Fibroblast of the conjunctiva (primary cell): ENCODE results near the gene DDX23.
"Not testable (repeated sequence)": the region's sequence is repeated elsewhere in the genome, so short reads cannot be mapped to it uniquely, and the experiment has no call there.

Experiments used
- DNase-seq: peaks from one replicate; pipeline ENCODE4 v3.0.0-alpha.2; 2010; ENCODE audit warnings: low read depth

The DDX23 gene

DNA sequence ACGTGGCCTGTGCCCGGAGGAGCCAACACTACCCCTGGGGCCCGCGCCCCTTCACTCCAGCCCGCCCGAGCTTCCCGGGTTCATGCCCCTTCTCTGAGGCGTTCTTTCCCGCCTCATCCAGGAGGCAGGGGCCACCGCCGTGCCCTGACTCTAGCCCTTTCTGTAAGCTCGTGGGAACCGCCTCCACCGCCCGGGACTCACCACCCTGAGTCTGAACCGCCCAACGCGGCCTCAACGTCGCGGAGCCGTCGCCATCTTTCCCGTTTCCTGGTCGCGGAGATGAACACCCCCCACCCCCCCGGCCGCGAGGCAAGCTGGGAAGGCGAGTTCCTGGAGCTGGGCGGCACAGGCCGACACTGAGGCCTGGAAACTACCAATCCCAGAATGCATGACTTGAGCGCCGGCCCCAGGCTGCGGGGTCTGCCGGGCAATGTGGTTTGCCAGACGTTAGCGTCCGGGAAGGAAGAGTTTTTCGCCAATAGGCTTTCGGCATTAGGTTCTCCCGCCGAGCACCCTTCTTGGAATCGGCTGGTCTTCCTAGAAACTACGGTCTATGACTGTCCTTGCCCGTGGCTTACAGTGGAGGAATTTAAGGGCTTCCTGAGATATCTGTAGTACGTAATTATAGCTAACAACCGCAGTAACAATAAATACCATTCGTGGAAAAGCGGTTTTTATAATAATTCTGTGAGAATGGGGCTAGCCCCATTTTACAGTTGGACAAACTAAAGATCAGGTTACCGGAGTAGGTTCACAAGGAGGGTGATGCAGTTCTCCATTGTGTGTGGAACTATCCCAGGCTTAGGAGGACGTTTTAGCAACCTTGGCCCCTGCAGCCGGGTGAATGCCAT is at the start of gene DDX23:
Gene DDX23, minus strand, starts transcription at position 281 of the 851 bp plus-strand sequence. CDS start 6,381 bp downstream, outside the sequence.
- DNase-seq = peak; percentile 96

DNA sequence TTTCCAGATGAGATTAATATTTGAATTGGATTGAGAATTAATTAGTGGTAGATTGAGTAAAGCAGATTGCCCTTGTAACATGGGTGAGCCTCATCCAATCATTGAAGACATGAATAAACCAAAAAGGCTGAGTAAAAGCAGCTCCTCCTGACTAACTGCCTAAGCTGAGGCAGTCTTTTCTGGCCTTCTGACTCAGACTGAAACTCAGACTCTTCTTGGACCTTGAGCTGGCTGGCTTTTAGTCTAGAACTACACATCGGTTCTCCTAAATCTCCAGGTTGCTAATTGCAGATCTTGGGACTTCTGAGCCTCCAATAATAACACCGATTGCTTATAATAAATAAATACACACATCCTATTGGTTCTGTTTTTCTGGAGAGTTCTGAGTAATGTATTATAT is 49.3 kb upstream of the DDX23 start:
- no peak for DNase-seq

DNA sequence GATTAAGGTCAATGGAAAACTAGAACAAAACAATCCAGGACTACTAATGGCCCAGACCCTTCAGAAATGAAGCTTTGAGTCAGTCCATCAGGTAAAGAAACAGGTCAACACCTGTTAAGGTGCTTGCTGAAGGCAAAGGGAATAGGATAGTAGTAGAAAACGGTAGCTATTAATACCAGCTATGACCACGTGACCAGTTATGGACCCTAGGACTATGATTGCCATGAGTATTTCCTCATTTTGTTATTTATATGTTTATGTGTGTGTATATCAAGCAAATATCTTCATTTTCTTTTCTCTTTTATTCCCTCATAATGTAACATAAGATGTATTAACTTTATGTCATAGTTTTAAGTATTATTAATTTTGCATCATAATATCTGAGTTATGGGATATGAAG is 47.7 kb upstream of the DDX23 start:
- no peak for DNase-seq

DNA sequence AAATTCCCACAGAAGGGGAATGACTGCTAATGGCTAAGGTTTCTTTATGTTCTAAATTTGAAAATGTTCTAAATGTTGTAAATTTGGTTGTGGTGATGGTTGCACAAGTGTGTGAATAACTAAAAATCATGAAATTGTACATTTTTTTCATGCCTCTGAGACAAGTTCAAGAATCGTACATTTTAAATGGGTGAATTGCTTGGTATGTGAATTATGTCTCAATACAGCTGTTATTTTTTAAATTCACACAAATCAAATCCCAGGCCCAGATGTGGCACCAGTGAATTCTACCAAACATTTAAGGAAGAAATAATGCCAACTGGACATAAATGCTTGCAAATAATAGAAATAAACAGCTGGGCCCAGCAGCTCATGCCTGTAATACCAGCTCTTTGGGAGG is 42.3 kb upstream of the DDX23 start:
- no peak for DNase-seq

DNA sequence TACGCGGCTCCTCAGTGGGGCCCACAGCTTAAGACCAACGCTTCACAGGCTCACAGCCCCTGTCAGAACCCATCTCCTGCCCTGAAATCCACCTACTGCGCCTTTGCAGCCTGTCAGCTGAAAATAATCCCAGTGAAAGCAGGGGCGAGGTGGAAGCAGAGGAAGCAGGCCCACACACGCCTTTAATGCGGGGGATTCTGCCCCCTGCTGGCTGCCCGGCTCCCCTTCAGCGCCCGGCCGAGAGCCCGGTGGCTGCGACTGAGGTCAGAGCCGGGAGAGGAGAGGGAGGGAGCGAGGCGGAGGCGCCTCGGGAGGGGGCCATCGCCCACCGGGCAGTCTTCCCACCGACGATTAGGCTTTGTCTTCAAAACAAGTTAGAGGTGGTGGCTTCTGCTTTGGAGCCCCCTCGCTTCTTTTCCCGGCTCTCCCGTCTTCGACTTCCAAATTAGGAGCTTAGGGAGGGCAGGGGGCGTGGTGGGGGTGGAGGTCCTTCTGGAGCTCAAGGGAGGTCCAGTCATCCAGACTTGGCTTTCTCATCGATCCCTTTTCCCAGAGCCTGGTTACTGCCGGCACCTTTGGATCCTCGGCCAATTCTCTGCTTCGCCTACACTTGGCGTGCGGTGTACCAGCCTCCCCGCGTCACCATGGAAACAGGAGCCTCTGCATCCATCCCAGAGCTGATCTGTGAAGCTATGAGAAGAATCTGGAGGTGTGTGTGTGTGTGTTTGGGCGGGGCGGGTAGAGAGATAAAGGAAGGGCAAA is 38.9 kb upstream of the DDX23 start:
- DNase-seq = peak; percentile 36

DNA sequence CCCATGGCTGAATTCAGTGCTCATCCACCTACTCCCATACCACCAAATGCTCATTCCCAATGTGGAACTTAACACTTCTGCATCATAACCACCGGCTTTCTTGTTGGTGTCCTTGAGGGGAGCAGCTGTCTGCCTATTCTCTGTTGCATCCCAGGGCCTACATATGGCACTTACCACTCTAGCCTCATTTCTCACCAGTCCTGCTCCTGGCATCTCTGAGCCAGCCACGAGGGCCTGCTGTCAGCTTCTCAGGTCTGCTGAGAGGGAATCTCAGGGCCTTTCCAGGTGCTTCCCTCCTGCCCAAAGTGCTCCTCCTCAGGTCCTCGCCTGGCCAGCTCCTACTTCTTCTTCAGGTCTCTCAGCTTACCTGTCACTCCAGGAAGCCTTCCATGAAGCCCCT is 37.7 kb upstream of the DDX23 start:
- no peak for DNase-seq

DNA sequence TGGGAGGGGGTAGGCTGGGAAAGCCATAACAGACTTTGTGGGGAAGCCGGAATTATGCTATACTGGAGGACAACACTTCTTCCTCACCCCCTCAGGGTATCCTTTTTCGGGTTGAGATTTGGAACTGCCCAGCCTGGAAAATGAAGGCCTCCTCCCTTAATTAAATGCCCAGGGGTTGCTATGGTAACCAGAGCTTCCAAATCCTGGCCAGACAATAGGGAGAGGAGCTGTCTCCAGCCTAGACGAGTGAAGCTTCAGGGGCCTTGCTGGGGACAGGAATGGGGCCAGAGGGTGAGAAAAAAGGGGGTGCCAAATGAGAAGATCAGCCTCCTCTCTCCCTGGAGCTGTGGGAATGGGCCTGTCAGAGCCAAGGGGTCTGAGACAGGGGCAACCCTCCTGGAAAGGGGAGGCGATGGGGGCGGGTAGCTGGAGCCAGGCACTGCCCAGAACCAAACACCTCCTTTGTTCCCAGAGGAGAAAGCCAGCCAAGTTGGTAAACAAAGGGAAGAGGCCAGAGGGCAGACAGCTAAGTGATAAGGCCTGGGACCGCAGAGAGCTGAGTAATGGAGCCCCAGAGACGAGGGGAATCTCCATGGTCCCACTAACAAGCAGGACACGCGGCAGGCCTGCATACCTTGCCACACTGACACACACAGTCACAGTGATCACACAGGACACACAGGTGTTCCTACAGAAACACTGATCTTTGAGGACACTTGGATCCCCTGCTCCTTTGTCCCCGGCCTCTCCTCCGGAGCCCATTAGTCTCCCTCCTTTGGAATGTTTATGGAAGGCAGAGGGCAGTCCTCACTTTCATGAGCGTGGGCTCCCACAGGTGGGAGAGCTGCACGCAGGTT is 31.6 kb upstream of the DDX23 start:
- no peak for DNase-seq

DNA sequence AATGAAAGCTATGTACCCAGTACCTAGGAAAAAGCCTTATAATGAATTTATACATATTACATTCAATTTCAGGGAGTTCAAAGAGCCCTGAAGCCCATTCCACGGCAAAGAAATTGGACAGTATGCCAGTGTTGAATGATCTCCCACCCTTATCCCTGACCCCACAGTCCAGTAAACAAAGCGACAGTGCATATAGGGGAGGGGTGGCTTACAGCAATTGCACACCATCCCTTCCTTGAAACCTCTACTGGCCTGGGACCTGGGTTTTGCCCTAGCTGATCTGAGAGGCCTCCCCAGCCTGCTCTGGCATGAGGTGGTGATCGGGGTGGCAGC is 31.0 kb upstream of the DDX23 start:
- DNase-seq = no peak

DNA sequence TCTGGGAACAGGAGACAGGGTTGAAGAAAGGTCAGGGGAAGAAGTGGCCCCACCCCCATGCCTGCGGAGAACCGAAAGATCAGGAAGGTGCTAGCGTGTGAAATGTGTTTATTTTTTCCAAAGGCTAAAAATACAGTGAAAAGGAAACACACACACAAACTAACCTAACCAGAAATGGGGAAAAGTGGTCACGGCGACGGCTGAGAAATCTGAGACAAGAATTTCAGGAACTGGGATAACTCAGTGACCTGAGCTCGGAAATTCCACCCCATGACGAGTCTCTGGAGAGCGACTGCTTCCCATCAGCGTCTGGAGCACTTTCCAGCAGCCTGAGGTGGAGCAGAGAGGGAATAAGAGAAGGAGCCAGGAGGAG is 30.3 kb upstream of the DDX23 start:
- DNase-seq = no peak

DNA sequence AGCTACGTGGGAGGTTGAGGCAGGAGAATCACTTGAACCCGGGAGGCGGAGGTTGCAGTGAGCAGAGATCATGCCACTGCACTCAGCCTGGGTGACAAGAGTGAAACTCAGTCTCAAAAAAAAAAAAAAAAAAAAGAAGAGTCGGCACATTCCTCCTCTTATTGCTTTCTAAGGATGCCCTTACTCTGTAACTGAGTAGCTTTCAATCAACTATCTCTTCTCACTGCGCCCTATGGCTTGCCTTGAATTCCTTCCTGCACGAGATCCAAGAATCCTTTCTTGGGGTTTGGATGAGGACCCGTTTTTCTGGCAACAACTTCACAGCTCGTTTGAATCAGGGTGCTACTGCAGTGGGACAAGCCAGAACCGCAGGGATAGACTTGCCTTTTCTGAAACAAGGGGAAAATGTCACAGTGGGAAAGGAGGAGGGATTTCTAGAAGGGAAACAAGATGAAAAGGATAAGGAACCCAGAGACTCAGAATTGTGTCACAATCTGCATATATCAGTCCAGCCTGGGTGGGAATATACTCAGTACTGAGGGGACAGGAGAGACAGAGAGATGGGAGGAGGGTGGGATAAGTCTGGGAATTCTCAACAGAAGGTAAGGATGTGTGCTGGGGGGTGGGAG is 29.8 kb upstream of the DDX23 start:
- DNase-seq = no peak

DNA sequence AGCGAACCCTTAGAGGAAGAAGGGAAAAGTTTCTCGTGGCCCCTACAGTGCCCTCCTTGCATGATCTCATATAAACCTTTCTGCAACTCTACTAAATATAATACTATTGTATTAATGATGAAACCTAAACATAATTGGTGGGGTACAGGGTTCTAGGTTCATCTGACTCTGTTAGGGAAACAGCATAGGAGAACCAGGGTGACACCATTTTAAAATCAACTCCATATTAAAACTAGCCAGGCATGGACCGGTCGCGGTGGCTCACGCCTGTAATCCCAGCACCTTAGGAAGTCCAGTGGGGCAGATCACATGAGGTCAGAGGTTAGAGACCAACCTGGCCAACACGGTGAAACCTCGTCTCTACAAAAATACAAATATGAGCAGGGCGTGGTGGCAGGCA is 28.7 kb upstream of the DDX23 start:
- DNase-seq = no peak

DNA sequence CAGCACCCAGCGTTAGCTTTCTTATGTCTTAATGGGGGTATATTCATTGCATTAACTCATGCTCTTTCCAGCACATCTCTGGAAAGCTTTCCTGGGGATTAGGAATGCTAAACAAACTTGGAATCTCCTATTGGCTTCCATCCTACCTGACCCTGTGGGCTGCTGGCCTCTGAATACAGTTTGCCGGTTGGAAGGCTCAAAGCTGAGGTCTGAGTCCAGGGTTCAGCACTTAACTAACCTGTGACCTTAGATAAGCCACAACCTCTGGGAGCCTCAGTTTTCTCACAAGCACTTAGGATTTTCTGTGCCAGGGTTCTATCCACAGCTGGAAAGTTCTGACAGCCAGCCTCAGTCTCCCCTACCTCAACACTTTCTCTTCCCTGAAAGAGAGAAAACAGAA is 26.6 kb upstream of the DDX23 start:
- DNase-seq = no peak

DNA sequence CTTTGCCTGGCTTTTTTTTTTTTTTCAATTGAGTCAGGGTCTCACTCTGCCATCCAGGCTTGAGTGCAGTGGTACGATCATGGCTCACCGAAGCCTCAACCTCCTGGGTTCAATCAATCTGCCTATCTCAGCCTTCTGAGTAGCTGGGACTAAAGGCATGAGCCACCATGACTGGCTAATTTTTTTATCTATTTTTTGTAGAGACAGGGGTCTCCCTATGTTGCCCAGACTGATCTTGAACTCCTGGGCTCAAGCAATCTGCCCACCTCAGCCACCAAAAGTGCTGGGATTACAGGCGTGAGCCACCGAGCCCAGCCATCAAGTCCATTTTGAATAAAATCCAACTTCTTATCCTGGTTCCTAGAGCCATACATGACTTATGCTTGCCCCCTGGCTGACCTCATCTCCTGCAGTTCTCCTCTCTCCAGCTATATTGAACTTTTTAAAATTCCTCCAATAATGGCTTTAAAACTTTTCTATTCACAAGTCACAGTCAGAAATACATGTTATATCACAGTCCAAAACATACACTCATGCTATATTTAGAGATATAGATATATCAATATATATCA is 24.1 kb upstream of the DDX23 start:
- no peak for DNase-seq

DNA sequence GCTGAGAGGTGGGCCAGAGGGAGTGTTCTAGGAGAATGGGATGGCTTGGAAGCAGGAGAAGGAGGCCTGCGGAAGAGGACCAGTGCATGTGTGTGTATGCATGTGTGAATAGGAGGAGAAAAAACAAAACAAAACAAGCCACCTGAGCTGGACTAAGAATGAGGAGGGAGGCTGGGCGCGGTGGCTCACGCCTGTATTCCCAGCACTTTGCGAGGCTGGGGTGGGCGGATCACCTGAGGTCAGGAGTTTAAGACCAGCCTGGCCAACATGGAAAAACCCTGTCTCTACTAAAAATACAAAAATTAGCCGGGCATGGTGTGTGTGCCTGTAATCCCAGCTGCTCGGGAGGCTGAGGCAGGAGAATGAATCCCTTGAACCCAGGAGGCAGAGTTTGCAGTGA is 21.6 kb upstream of the DDX23 start:
- DNase-seq = not testable (repeated sequence)

DNA sequence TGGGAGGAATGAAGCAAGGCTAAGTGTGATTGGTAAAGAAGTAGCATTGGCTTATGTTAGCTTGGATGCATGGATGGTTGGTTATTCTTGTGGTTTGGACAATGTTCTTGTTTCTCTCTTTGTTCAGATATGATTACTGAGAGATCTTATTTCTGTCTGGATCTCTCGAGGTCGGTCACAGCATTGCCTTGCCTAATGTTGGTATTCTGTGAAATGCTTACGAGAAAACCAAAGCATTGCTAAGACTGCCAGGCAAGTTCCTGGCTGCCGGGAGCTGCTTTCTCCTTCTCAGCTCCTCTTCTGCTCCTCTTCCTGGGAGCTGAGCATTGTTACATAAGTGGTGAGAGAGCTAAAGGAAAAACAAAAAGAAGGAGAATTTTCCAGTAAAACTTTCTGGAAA is 21.1 kb upstream of the DDX23 start:
- DNase-seq = no peak

DNA sequence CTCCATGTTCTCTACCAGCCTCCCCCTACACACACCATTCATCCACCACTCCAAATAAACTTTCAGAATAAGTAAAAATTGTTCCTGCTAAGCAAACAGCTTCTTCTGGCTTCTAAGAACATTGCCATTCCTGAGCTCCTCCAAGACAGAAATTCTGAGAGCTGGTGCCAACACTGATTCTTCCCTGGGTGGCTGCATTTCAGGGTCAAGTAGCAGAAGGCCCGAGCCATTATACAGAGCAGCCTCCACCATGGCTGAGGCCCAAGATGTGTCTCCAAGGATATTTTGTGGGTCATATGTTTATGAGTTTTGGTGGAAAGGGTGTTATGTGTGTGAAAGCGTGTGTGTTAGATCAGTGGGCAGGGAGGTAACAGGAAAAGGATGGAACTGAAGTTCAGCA is 17.2 kb upstream of the DDX23 start:
- no peak for DNase-seq

DNA sequence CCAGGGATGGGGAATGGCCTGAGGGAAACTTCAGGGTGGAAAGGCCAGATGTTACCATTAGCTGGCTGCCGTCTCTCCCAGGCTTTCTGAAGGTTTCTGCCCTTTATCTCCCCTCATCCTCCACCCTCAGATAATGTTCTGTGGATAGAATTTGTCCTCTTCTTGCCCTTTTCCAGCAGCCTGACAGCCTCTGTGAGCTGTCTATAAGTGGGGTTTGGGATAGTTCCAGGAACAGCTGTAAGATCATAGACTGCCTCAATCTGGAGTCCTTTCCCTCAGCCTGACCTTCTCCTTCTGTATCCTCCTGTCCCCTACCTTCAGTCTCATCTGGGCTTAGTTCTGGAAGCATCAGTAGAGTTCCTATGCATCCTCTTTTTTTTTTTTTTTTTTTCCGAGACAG is 16.5 kb upstream of the DDX23 start:
- no peak for DNase-seq

DNA sequence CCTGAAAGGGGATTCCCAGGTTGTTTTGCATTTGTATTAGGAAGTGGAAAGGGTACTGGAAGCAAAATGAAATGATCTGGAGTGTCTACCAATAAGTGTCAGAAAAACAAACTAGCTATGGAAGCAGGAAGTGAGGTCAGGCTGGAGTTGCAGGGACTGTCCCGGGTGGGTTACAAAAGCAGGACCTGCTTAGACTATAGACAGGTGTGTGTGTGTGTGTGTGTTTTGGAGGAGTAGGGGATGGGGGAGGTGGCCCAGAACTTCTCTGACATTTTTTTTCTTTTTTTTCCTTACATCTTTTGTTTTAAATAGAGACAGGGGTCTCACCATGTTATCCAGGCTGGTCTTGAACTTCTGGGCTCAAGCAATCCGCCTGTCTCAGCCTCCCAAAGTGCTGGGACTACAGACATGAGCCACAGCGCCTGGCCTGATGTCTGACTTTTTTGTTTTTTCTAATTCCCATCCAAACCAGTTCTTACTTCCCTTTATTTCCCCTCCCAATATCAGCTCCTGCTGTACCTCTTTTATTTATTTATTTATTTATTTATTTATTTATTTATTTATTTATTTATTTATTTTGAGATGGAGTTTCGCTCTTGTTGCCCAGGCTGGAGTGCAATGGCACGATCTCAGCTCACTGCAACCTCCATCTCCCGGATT is 14.2 kb upstream of the DDX23 start:
- DNase-seq = no peak

DNA sequence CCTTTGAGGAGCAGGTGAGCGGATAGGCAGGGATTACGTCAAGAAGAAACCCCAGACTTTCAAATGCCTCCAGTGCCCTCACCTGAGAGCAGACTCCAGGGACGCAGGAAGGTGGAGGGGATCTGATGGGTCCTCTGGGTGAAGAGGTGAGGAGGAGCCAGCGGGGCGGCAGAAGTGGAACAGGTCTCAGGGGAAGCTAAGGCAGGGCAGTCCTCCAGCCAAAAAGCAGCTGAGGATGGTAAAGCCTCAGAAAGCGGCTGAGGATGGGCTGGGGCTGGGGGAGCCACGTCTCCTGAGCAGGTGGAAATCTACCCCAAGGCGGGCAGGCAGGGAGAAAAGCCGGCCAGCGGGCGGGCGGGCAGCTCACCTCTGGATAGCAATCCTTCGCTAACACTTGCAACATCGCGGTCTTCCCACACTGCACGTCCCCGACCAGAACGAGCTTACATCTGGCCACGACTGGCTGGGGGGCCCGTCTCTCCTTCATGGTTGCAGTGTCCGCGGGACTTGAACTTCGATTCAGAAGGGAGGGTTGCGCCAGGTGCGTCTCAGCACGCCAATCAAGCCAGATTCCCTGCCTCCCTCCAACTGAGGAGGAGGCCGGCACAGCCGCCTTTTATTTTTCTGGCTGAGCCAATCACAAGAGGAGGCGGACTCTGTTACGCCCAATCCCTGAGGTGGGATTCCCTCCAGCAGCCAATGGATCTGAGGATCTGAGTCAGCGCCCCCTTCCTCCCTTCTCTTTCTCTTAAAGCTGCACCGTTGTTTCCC is 13.5 kb upstream of the DDX23 start, which contains the start of gene RND1:
Gene RND1, minus strand, starts transcription at position 590 of the 771 bp plus-strand sequence. Its CDS starts 103 bp downstream, at position 487.
- DNase-seq = peak; percentile 85

DNA sequence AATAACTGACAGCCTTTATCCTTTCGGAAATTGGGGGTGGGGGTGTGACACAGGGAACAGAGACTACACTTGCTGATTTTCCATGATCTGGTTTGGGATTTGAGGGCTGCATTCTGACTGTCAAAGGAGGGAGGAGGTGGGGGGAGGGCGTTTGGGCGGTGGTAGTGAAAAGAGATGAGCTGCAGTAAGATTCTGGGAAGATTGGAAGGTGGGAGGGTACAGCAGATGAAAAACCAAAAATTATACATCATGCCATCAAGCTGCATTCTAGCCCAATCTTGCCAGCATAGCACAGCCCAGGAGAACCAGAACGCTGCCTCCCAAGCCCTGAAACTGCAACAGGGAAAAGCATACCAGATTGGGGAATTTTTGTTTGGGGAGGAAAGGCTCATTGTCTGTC is 11.3 kb upstream of the DDX23 start:
- DNase-seq = no peak
